GM18858 (cell line): Measurements from ENCODE around the gene A4GNT.

ENCODE experiments used
- ATAC-seq: cut with Tn5 transposase; IDR thresholded peaks from one replicate; pipeline ENCODE4 v1.9.1; 2021; ENCODE audit not compliant: unreplicated experiment

The A4GNT gene

DNA sequence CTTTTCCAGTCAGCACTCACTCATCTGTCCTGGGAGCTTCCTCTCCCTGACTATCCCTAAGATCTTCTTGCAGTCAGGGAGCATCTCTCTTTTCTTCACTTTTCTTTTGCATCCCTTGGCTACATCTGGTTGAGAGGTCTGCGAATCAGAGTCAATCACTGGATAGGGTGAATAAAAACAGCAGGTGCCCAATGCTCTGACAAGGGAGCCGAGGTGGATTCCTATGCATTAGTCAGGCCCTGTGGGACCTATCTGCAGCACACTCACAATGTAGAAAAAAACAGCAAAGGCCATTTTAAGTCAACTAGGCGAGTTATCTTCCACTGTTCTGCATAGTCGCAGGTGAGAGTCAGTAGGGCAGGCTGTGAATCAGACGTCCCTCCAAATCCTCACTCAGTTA is 52.3 kb downstream of the A4GNT start:
- no peak for ATAC-seq

- ATAC-seq, result no peak
These were observed 53.3 kb downstream of the A4GNT start for GRCh38 chr3:138078901-138079344.

- no peak for ATAC-seq
These were observed 54.1 kb downstream of the A4GNT start for GRCh38 chr3:138078096-138078495.
